ENCODE measurements around the gene LINGO3. TPM values are rescaled to one million over a fixed set of nuclear protein-coding genes. Genes with fewer than 3 reads are reported as not detected.

LINGO3 gene
- total RNA-seq, 1 donor from 2014 or later: not detected

- Histone ChIP-seq H3K36me3 (ENCODE audit: control insufficient read depth, insufficient read depth, low read length) (no peaks in the 10 kb centered on the region), H3K27me3 (ENCODE audit: control insufficient read depth, insufficient read depth, low read length) (peaks cover 16% of the 10 kb centered on the region), H3K4me3 (ENCODE audit: low read depth, low read length) (no peak overlapping the region)
- no peak for TF ChIP-seq CTCF (IDR thresholded peaks at IDR 0.05; ENCODE audit: insufficient read depth, low read length, severe bottlenecking)
- no peak for FAIRE-seq
- no peak for DNase-seq (ENCODE audit: low read depth)
These were observed 5.4 kb downstream of the LINGO3 start for GRCh38 chr19:2302319-2303210.

GRCh38 chr19:2300533-2300932 lies 7.4 kb downstream of the LINGO3 start:
- H3K27me3 ChIP-seq (ENCODE audit: control insufficient read depth, insufficient read depth, low read length): peaks cover 9% of the 10 kb centered on the region
- no peaks in the 10 kb centered on the region for H3K36me3 ChIP-seq (ENCODE audit: control insufficient read depth, insufficient read depth, low read length)
- DNase-seq (ENCODE audit: low read depth): no peak
- TF ChIP-seq CTCF (IDR thresholded peaks at IDR 0.05; ENCODE audit: insufficient read depth, low read length, severe bottlenecking): no peak
- no peak for FAIRE-seq
- no peak overlapping the region for H3K4me3 ChIP-seq (ENCODE audit: low read depth, low read length)

GRCh38 chr19:2296141-2296540 lies 11.8 kb downstream of the LINGO3 start:
- no peak for FAIRE-seq
- no peak for TF ChIP-seq CTCF (IDR thresholded peaks at IDR 0.05; ENCODE audit: insufficient read depth, low read length, severe bottlenecking)
- Histone ChIP-seq H3K27me3 (ENCODE audit: control insufficient read depth, insufficient read depth, low read length) (peaks cover 19% of the 10 kb centered on the region), H3K4me3 (ENCODE audit: low read depth, low read length) (no peak overlapping the region), H3K36me3 (ENCODE audit: control insufficient read depth, insufficient read depth, low read length) (no peaks in the 10 kb centered on the region)
- DNase-seq (ENCODE audit: low read depth): no peak

- DNase-seq (ENCODE audit: low read depth) (no peak), FAIRE-seq (no peak)
- Histone ChIP-seq H3K36me3 (ENCODE audit: control insufficient read depth, insufficient read depth, low read length) (no peaks in the 10 kb centered on the region), H3K27me3 (ENCODE audit: control insufficient read depth, insufficient read depth, low read length) (peaks cover 30% of the 10 kb centered on the region), H3K4me3 (ENCODE audit: low read depth, low read length) (no peak overlapping the region)
- no peak for TF ChIP-seq CTCF (IDR thresholded peaks at IDR 0.05; ENCODE audit: insufficient read depth, low read length, severe bottlenecking)
These were observed 13.1 kb downstream of the LINGO3 start for GRCh38 chr19:2294687-2295335.

GRCh38 chr19:2291185-2291751 lies 16.7 kb downstream of the LINGO3 start:
- Histone ChIP-seq H3K36me3 (ENCODE audit: control insufficient read depth, insufficient read depth, low read length) (no peaks in the 10 kb centered on the region), H3K4me3 (ENCODE audit: low read depth, low read length) (no peak overlapping the region), H3K27me3 (ENCODE audit: control insufficient read depth, insufficient read depth, low read length) (peaks cover 51% of the 10 kb centered on the region)
- no peak for TF ChIP-seq CTCF (IDR thresholded peaks at IDR 0.05; ENCODE audit: insufficient read depth, low read length, severe bottlenecking)
- no peak for DNase-seq (ENCODE audit: low read depth)
- no peak for FAIRE-seq
